Neural progenitor cell (in vitro differentiated cells): ENCODE measurements around the gene COQ3. TPM values are rescaled to one million over a fixed set of nuclear protein-coding genes. Genes with fewer than 3 reads are reported as not detected.

Experiments used
- DNase-seq: peaks from one replicate; pipeline ENCODE4 v3.0.0-alpha.2; 2016; ENCODE audit warnings: low spot score
- H2AFZ ChIP-seq: fragments of 200-600 bp; sonication (generic); replicated peaks from 2 replicates; pipeline ENCODE4 v1.6.1; 2016; ENCODE audit warnings: antibody characterized with exemption
- H3F3A ChIP-seq: fragments of 200-600 bp; sonication (generic); 2 replicates; pipeline ENCODE4 v1.6.1; 2016; ENCODE audit warnings: antibody characterized with exemption, low read depth
- H3K27ac ChIP-seq: fragments of 200-600 bp; sonication (generic); 2 replicates; pipeline ENCODE4 v1.5.1; 2016; ENCODE audit warnings: mild to moderate bottlenecking
- H3K27me3 ChIP-seq: fragments of 200-600 bp; sonication (generic); 2 replicates; pipeline ENCODE4 v1.6.1; 2016; ENCODE audit warnings: mild to moderate bottlenecking, moderate library complexity
- H3K36me3 ChIP-seq: fragments of 200-600 bp; sonication (generic); 2 replicates; pipeline ENCODE4 v1.5.1; 2016
- H3K4me1 ChIP-seq: fragments of 200-600 bp; sonication (generic); 2 replicates; pipeline ENCODE4 v1.6.1; 2016; ENCODE audit warnings: mixed run types
- H3K4me2 ChIP-seq: fragments of 200-600 bp; sonication (generic); 2 replicates; pipeline ENCODE4 v1.6.1; 2016
- H3K4me3 ChIP-seq: fragments of 200-600 bp; sonication (generic); 2 replicates; pipeline ENCODE4 v1.5.1; 2016
- H3K79me2 ChIP-seq: fragments of 200-600 bp; sonication (generic); 2 replicates; pipeline ENCODE4 v1.6.1; 2016; ENCODE audit warnings: low read depth
- H3K9ac ChIP-seq: fragments of 200-600 bp; sonication (generic); 2 replicates; pipeline ENCODE4 v1.6.1; 2016
- H3K9me3 ChIP-seq: fragments of 200-600 bp; sonication (generic); 2 replicates; pipeline ENCODE4 v1.5.1; 2016; ENCODE audit warnings: low read depth
- H4K20me1 ChIP-seq: fragments of 200-600 bp; sonication (generic); 2 replicates; pipeline ENCODE4 v1.6.1; 2016; ENCODE audit warnings: low read depth
- H3K27ac Mint-ChIP-seq: 3 replicates; pipeline ENCODE4 v1.8.0; 2021; ENCODE audit warnings: mixed read lengths
- H3K27me3 Mint-ChIP-seq: 2 replicates; pipeline ENCODE4 v1.8.0; 2022; ENCODE audit warnings: low read depth, mild to moderate bottlenecking, inconsistent platforms, moderate library complexity, mixed read lengths; ENCODE audit not compliant: insufficient read depth
- H3K36me3 Mint-ChIP-seq: 3 replicates; pipeline ENCODE4 v1.8.0; 2021; ENCODE audit warnings: mixed read lengths
- H3K4me1 Mint-ChIP-seq: 3 replicates; pipeline ENCODE4 v1.8.0; 2021; ENCODE audit warnings: mixed read lengths
- H3K4me3 Mint-ChIP-seq: 3 replicates; pipeline ENCODE4 v1.8.0; 2021; ENCODE audit warnings: mild to moderate bottlenecking, moderate library complexity, mixed read lengths
- H3K9me3 Mint-ChIP-seq: 3 replicates; pipeline ENCODE4 v1.8.0; 2020; ENCODE audit warnings: mixed read lengths
- CTCF ChIP-seq: fragments of 200-600 bp; sonication (generic); IDR thresholded peaks from 2 replicates; pipeline ENCODE4 v1.5.1; 2017; ENCODE audit warnings: antibody characterized with exemption, mild to moderate bottlenecking
- EZH2 ChIP-seq: fragments of 200-600 bp; sonication (generic); IDR thresholded peaks from 2 replicates; pipeline ENCODE4 v1.6.1; 2017; ENCODE audit warnings: antibody characterized with exemption, mild to moderate bottlenecking, moderate library complexity
- EZH2phosphoT487 ChIP-seq: fragments of 200-600 bp; sonication (generic); IDR thresholded peaks from 2 replicates; pipeline ENCODE4 v1.6.1; 2017; ENCODE audit warnings: antibody characterized with exemption
- total RNA-seq: library from RNA; depleted of rRNA; stranded (reverse); fragments of >200 nt; gene quantifications from 2 replicates; pipeline ENCODE4 v1.2.3, GENCODE V29; 2015; ENCODE audit warnings: low replicate concordance

The COQ3 gene
- total RNA-seq, 1 donor from 2014 or later: 16.2 TPM

GRCh38 chr6:99324996-99325395 is 69.0 kb downstream of the COQ3 start:
- Histone ChIP-seq H2AFZ (no peak overlapping the region), H3F3A (no peaks in the 10 kb centered on the region), H3K4me2 (no peak overlapping the region), H3K27ac (no peak overlapping the region), H3K9ac (no peak overlapping the region), H3K36me3 (no peaks in the 10 kb centered on the region), H3K4me1 (no peaks in the 10 kb centered on the region), H4K20me1 (no peaks in the 10 kb centered on the region), H3K79me2 (no peaks in the 10 kb centered on the region), H3K9me3 (no peaks in the 10 kb centered on the region), H3K4me3 (no peak overlapping the region), H3K27me3 (no peaks in the 10 kb centered on the region)
- DNase-seq: no peak
- no peaks in the 10 kb centered on the region for H3K9me3 Mint-ChIP-seq
- no peak for TF ChIP-seq EZH2
- TF ChIP-seq CTCF: no peak
- TF ChIP-seq EZH2phosphoT487: no peak
- no peaks in the 10 kb centered on the region for H3K27me3 Mint-ChIP-seq
- no peak overlapping the region for H3K4me3 Mint-ChIP-seq
- H3K27ac Mint-ChIP-seq: no peak overlapping the region
- H3K36me3 Mint-ChIP-seq: peaks cover 9% of the 10 kb centered on the region
- H3K4me1 Mint-ChIP-seq: peaks cover 2% of the 10 kb centered on the region

Other genes starting within 250 kb of the COQ3 start
- 13.5 and 23.0 TPM in 2 replicates for gene FAXC, start 44.5 kb downstream of the COQ3 start, total RNA-seq
- 266 and 498 TPM in 2 replicates for gene PNISR, start 31.1 kb upstream of the COQ3 start, total RNA-seq
- 21.4 and 32.2 TPM in 2 replicates for gene USP45, start 121.2 kb upstream of the COQ3 start, total RNA-seq
- gene CCNC, start 174.5 kb upstream of the COQ3 start, total RNA-seq: 109 and 157 TPM in 2 replicates
- gene PRDM13, start 212.6 kb upstream of the COQ3 start, total RNA-seq: not detected in 2 replicates